ENCODE data around the gene PCBP3.

GRCh38 chr21:45790427-45790826 lies 146.9 kb downstream of the PCBP3 start:
- TF ChIP-seq CTCF (IDR thresholded peaks at IDR 0.05) (no peak), POLR2A (IDR thresholded peaks at IDR 0.05) (no peak)

All from lower leg skin (tissue), 3 donors.